HepG2 (cell line): Measurements from ENCODE around the gene GUCY2D. TPM values are rescaled to one million over a fixed set of nuclear protein-coding genes. Genes with fewer than 3 reads are reported as not detected.

Source experiments
- ATF7-NPFF ChIP-seq: sonication (generic); formaldehyde crosslinking; IDR thresholded peaks from 2 replicates; pipeline ENCODE4 v1.8.1; 2023; ENCODE audit warnings: mild to moderate bottlenecking, low read depth, missing genetic modification reagents, moderate library complexity
- CERS6 ChIP-seq: sonication (generic); formaldehyde crosslinking; IDR thresholded peaks from 2 replicates; pipeline ENCODE4 v1.5.0; 2020; ENCODE audit warnings: missing genetic modification reagents
- HNRNPLL ChIP-seq: fragments of 200-400 bp; formaldehyde crosslinking; IDR thresholded peaks from 2 replicates; pipeline ENCODE4 v1.6.1; 2017; ENCODE audit warnings: mild to moderate bottlenecking, low read depth, low read length; ENCODE audit not compliant: poor library complexity, severe bottlenecking
- MED8 ChIP-seq: sonication (generic); formaldehyde crosslinking; IDR thresholded peaks from 2 replicates; pipeline ENCODE4 v1.8.1; 2023; ENCODE audit warnings: mild to moderate bottlenecking, missing genetic modification reagents; ENCODE audit not compliant: insufficient replicate concordance
- PHF20 ChIP-seq: sonication (generic); formaldehyde crosslinking; IDR thresholded peaks from 2 replicates; pipeline ENCODE4 v1.5.0; 2020; ENCODE audit warnings: mild to moderate bottlenecking, missing genetic modification reagents
- SP2 ChIP-seq: sonication (generic); formaldehyde crosslinking; IDR thresholded peaks from 2 replicates; pipeline ENCODE4 v1.5.1; 2020; ENCODE audit warnings: mild to moderate bottlenecking, missing genetic modification reagents
- TRAFD1 ChIP-seq: sonication (generic); formaldehyde crosslinking; IDR thresholded peaks from 2 replicates; pipeline ENCODE4 v1.5.1; 2020; ENCODE audit warnings: missing genetic modification reagents, mild to moderate bottlenecking, borderline replicate concordance
- ZBTB34 ChIP-seq: sonication (generic); formaldehyde crosslinking; IDR thresholded peaks from 2 replicates; pipeline ENCODE4 v1.8.0; 2022; ENCODE audit warnings: mild to moderate bottlenecking, missing genetic modification reagents
- ZNF646 ChIP-seq: sonication (generic); formaldehyde crosslinking; IDR thresholded peaks from 2 replicates; pipeline ENCODE4 v1.9.0; 2021; ENCODE audit warnings: mild to moderate bottlenecking, missing genetic modification reagents
- ZNF687 ChIP-seq: sonication (generic); formaldehyde crosslinking; IDR thresholded peaks from 2 replicates; pipeline ENCODE4 v1.5.1; 2020; ENCODE audit warnings: mild to moderate bottlenecking, missing genetic modification reagents, moderate library complexity
- polyA plus RNA-seq, 8 experiments: library from polyadenylated mRNA; depleted of rRNA in 3 of 8; stranded (reverse) in 7 of 8; unstranded in 1 of 8; fragments of >200 nt; fragmentation: Illumina TruSeq in 4 of 8; extraction: Trizol in 4 of 8; gene quantifications; 2 replicates each; pipeline versions ENCODE4 v1.2.1 to v1.2.3, GENCODE V29; 2011 to 2016; ENCODE audit warnings: low read depth in 4 of 8, missing spikeins in 1 of 8, mixed read lengths in 1 of 8; ENCODE audit not compliant: insufficient read depth in 1 of 8
- total RNA-seq, 5 experiments: library from RNA; depleted of rRNA; stranded (reverse); fragments of >200 nt; fragmentation: Illumina TruSeq; extraction: Trizol; gene quantifications; 2 replicates each; pipeline ENCODE4 v1.2.3, GENCODE V29; 2016; ENCODE audit warnings: low read depth in 1 of 5

Gene GUCY2D
- total and polyA plus RNA-seq, 2 of the 13 experiments (the other 11 are each of a cell fraction or from before 2014, with no cell fraction given), result not detected

GRCh38 chr17:8016632-8017424 lies 14.4 kb downstream of the GUCY2D start (continued):
- no peak for TF ChIP-seq ZNF646
- TF ChIP-seq MED8 (CRISPR knock-in tag), result no peak
- TF ChIP-seq SP2 (CRISPR knock-in tag), result no peak
- no peak for TF ChIP-seq ATF7-NPFF
- no peak for TF ChIP-seq ZBTB34 (CRISPR knock-in tag)
- TF ChIP-seq TRAFD1 (CRISPR knock-in tag), result no peak
- TF ChIP-seq HNRNPLL, result no peak
- TF ChIP-seq PHF20 (CRISPR knock-in tag), result no peak; the same call in 1 of the 2 replicates
- peak; percentile 76 for TF ChIP-seq ZNF687 (CRISPR knock-in tag)
- no peak for TF ChIP-seq CERS6 (CRISPR knock-in tag)
